ENCODE measurements around the gene OXTR.

GRCh38 chr3:8709801-8710507 is 59.5 kb downstream of the OXTR start:
- TF ChIP-seq POLR2A (IDR thresholded peaks at IDR 0.05) (no peak), CTCF (IDR thresholded peaks at IDR 0.05 in 4 of 5, conservative IDR thresholded peaks at IDR 0.05 in 1 of 5) (no peak)

Measured in gastrocnemius medialis (tissue), 4 donors.